ENCODE data around the gene ERVFRD-1. TPM values are rescaled to one million over a fixed set of nuclear protein-coding genes. Genes with fewer than 3 reads are reported as not detected.

The ERVFRD-1 gene
- total and polyA plus RNA-seq, 11 donors = 0.07 to 0.18 (median 0.08) TPM; not detected in 8

- ATAC-seq = peak in 3 of 4 donors; percentile 78 to 84 (median 83)
- H3K4me3 ChIP-seq = no peak overlapping the region
- no peaks in the 10 kb centered on the region for H3K27me3 ChIP-seq
Measured at GRCh38 chr6:11128608-11129007, 17.1 kb upstream of the ERVFRD-1 start.

GRCh38 chr6:11126876-11127275 lies 15.4 kb upstream of the ERVFRD-1 start:
- Histone ChIP-seq H3K4me3 (no peak overlapping the region), H3K36me3 (no peaks in the 10 kb centered on the region), H3K27ac (no peak overlapping the region), H3K4me1 (peaks cover 0 to 33% (median 11%) of the 10 kb centered on the region in 12 donors), H3K27me3 (no peaks in the 10 kb centered on the region), H3K9me3 (no peaks in the 10 kb centered on the region)
- ATAC-seq (no peak), DNase-seq (no peak)
- TF ChIP-seq CTCF (IDR thresholded peaks at IDR 0.05) = no peak
- TF ChIP-seq POLR2A (IDR thresholded peaks at IDR 0.05) = no peak
- 88 to 95% (median 92%) methylated on average over 2 of the region's 2 CpGs; no CpG with 5 or more reads in 1 of the 4 donors for WGBS, 4 donors
- intact Hi-C loops (cut with DNase I) = no loop called here

More at GRCh38 chr6:11128608-11129007, 17.1 kb upstream of the ERVFRD-1 start:
- Histone ChIP-seq H3K4me1 (peaks cover 0 to 26% (median 6%) of the 10 kb centered on the region in 12 donors), H3K36me3 (no peaks in the 10 kb centered on the region), H3K27ac (no peak overlapping the region), H3K9me3 (no peaks in the 10 kb centered on the region)
- DNase-seq = no peak
- 52 to 69% (median 62%) methylated on average over 2 of the region's 2 CpGs for WGBS, 4 donors
- intact Hi-C loops (cut with DNase I) = no loop called here
- peak in 1 of 12 donors; percentile 12 for TF ChIP-seq CTCF (IDR thresholded peaks at IDR 0.05)
- TF ChIP-seq POLR2A (IDR thresholded peaks at IDR 0.05) = no peak

GRCh38 chr6:11123978-11124377 lies 12.5 kb upstream of the ERVFRD-1 start:
- Histone ChIP-seq H3K9me3 (no peaks in the 10 kb centered on the region), H3K36me3 (no peaks in the 10 kb centered on the region), H3K4me3 (no peak overlapping the region), H3K27me3 (no peaks in the 10 kb centered on the region), H3K4me1 (peaks cover 0 to 40% (median 9%) of the 10 kb centered on the region in 12 donors), H3K27ac (no peak overlapping the region)
- DNase-seq (no peak), ATAC-seq (no peak)
- WGBS, 4 donors = 94 to 96% (median 95%) methylated on average over 2 of the region's 2 CpGs
- peak in 1 of 12 donors; percentile 20 for TF ChIP-seq CTCF (IDR thresholded peaks at IDR 0.05)
- no peak for TF ChIP-seq POLR2A (IDR thresholded peaks at IDR 0.05)
- intact Hi-C loops (cut with DNase I) = no loop called here

- DNase-seq (no peak), ATAC-seq (no peak)
- no peaks in the 10 kb centered on the region for H3K9me3 ChIP-seq
- WGBS, 4 donors = 78 to 87% (median 82%) methylated on average over 1 of the region's 1 CpG
- H3K4me1 ChIP-seq = peaks cover 0 to 29% (median 8%) of the 10 kb centered on the region in 12 donors
- H3K27ac ChIP-seq = no peak overlapping the region
- H3K27me3 ChIP-seq = no peaks in the 10 kb centered on the region
- H3K4me3 ChIP-seq = no peak overlapping the region
- H3K36me3 ChIP-seq = no peaks in the 10 kb centered on the region
- no peak for TF ChIP-seq CTCF (IDR thresholded peaks at IDR 0.05)
- intact Hi-C loops (cut with DNase I) = no loop called here
Measured at GRCh38 chr6:11122380-11122779, 10.9 kb upstream of the ERVFRD-1 start.
